NOMO-1 (cell line): ENCODE measurements around the gene POU6F2.

Experiments
- DNase-seq, 2 experiments: peaks; one replicate each; lab custom pipeline; 2025; ENCODE audit not compliant: unreplicated experiment in 2 of 2; lab: John Stamatoyannopoulos, UW

POU6F2 gene

DNA sequence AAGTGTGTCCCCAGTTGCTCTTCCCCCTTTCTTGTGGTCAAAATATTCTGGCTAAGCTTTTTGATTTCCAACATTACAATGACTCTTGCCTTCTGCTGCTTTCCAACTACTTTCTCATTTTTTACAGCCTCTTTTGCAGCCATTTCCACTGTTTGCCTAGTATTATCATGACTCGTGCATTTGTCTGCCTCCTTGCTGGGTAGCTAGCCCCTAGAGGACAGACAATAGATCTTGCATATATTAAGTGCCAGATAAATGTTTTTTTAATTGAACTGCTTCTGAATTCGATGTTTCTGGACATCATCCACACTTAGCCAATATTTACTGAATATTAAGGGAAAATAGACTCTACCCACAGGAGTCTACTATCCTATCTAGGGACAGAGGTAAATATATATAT is 124.5 kb downstream of the POU6F2 start:
- DNase-seq, result no peak

DNA sequence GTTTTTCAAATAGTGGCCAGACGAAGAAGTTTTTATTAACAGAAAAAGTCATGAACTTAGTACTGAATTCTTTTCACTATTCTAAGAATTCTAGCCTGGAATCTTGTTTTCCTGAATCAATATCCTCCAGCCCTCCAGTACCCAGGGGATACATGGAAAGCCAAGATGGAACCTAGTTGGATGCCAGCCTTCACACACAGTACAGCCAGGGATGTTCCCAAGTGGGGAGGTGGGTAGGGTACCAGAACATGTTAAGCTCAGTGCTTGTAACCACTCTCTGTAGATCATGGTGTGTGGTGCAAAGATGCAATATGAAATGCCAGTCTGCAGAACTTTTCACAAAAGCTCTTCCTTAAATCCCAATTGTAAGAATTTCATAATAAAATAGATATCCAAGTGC is 128.0 kb downstream of the POU6F2 start:
- DNase-seq, result no peak

DNA sequence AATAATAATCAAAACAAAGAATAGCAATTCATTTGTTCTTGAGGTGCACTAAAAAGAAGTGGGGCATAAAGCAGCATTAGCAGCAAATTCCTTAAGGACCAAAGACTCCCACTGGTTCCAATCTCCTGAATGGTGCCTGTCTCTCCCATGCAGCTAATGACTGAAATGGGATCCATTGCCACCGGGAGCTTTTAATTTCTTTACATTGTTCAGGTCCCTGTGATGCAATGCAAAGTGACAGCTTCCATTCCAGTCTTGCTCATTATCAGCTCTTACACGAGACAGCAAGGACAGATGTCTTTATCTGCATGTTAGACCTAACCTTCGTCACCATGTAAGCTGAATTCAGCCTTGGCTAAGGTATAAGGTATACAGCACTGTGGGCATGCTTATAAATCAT is 148.1 kb downstream of the POU6F2 start:
- no peak for DNase-seq

DNA sequence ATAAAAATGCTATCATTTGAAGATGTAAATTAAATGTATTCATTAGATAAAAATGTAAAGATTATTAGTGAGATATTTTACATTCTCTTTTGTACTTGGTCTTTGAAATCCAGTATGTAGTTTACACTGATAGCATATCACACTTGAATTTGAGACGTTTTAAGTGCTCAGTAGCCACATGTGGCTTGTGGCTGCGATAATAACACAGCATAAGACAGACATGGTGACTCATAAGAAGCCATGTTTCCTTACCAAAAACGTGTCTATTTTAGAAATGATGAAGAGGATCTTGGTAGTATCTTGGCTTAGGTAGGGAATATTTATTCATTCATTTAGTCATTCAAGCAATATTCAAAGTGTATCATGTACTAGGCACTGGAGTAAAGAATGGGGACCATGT is 149.3 kb downstream of the POU6F2 start:
- no peak for DNase-seq

- DNase-seq, result no peak
Measured at GRCh38 chr7:39128287-39128843, 150.7 kb downstream of the POU6F2 start.

DNA sequence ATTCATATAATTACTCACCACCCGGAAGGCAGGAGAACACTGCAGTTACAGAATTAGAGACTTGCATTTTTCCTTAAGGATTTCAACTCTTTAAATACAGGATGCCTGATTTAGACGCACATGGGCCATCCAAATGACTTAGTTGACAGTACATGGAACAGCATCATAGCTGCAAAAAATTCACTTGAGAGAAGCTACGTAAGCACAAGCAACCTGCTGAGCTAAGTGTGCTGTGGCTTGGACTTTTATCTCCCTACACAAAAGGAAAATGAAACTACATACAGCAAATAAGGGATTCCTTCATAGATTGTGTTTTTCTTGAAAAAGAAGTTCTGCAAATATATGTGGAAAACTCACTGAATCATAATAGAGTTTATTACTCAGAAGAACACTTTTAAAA is 152.6 kb downstream of the POU6F2 start:
- DNase-seq, result no peak

DNA sequence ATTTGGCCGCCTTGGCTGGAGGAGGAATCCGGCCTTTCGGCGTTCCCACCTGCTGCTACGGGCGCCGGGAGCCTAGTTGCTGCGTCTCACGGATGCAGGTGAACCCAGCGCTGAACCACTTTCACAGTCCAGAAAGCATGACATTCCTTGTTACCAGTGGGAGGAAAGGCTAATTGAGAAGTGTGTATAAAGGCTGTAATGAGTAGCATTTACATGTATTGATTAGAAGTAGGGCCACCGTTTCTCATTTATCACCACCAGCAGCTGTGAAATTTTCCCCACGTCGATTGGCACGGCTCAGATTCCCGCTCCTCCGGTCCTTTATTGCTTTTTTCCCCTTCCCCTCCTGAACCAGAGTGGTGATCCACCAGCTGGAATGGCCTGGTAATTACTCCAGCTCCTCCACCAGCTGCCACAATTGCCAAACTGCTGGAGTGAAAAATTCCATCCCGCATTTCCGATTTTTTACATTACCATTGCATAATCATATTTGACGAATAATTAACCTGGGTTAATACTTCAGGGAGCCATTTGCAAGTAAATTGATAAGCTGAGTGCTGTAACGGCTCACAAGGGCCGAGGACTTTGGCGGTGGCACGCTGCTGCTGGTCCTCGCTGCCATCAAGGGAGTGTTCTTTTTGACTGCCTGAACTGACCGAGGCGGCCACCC is 153.3 kb downstream of the POU6F2 start:
- DNase-seq, result no peak

GRCh38 chr7:39132306-39132705 is 154.6 kb downstream of the POU6F2 start:
- DNase-seq, result no peak

DNA sequence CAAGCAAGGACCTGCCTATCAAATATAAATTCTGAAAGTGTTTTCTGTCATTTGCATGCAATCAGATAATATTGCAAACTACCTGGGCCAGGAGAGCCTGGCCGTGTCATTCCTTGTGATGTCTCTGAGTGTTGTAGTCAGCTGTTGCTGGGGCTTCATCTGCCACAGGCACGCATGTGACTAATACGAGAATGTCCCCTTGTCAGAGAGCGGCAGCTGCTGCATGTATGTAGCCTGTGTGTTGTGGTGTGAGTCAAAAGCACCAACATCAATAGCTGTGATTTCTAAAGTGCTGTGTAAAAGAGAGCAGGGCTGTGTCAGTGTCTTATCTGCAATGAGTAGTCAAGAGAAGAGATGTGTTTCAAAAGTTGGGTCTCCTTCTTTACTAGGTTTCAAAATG is 155.4 kb downstream of the POU6F2 start:
- DNase-seq, result no peak

- DNase-seq, result no peak
Measured at GRCh38 chr7:39137480-39137879, 159.8 kb downstream of the POU6F2 start.

GRCh38 chr7:39142750-39143149 is 165.0 kb downstream of the POU6F2 start:
- no peak for DNase-seq

DNA sequence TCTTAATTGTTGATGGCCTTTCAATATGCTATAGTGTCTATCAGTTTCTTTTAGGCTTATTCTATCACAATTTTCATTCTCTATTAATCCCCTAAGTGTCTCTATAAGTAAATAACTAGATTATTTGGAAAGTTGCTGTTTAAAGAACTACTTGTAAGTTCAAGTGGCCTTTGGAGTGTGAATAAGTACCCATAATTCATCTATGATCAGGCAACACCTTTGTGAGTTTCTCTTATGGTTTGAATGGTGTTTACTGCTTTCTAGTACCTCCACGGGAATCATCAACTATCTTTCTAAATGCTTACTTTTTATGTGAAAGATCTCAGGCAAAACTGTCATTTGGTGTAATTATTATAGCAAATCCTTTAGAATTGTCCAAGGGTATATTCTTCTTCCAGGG is 166.7 kb downstream of the POU6F2 start:
- DNase-seq, result no peak

DNA sequence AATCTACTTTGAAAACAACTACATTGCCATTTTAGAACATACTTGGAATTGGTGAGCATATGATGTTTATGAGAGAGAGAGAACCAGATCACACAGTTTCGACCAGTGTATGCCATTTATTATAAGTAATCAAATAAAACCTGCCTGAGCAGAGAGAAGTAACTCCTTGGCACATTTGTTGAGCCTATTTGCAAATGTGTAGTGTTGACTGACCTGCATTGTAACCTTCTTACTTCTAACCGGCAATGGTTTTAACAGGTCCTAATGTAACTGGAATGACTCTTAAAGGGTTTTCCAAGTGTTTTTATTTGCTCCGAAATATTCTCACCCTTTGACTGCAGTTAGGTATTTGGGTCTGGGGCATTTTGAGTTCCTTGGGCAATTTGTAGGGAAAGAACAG is 167.6 kb downstream of the POU6F2 start:
- DNase-seq, result no peak

GRCh38 chr7:39145935-39146334 is 168.2 kb downstream of the POU6F2 start:
- no peak for DNase-seq

DNA sequence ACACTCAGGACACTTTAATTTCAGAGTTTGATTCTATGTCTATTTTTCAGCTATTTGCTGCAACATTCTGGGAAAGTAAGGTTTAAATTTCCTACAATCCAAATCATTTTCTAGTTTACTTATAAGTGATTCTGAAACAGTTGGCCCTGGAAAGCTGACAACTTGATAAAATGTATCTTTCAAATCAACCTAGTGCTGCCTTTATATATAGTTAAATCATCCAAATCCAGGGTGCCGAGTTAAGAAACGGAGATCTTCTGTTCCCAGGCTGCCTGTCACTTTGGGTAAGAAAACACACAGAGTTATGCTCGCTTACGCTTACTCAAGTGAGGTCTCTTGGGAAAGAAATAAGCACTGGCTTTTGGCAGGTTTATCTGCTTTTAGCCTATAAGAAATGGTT is 175.0 kb downstream of the POU6F2 start:
- DNase-seq, result no peak

DNA sequence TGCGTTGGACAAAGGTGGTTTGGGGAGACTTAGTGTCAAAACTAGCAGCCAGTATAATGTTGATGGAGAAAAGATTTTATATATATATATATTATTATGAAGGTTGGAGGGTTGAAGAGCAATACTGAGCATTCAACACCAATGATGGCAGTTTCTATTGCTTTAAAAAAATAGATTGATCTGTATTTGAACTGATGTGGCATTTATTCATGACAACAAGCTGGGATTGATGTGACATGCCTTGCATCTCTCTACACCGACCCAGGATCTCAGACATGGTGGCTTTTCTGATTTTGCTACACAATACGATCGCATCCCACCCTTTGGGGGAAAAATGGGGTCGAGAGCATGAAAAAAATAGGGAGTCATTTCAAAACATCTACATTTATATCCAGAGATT is 175.4 kb downstream of the POU6F2 start:
- DNase-seq, result no peak

- no peak for DNase-seq
Measured at GRCh38 chr7:39153647-39154046, 175.9 kb downstream of the POU6F2 start.

GRCh38 chr7:39154815-39155214 is 177.1 kb downstream of the POU6F2 start:
- no peak for DNase-seq

- DNase-seq, result no peak
Measured at GRCh38 chr7:39158367-39158766, 180.7 kb downstream of the POU6F2 start.

DNA sequence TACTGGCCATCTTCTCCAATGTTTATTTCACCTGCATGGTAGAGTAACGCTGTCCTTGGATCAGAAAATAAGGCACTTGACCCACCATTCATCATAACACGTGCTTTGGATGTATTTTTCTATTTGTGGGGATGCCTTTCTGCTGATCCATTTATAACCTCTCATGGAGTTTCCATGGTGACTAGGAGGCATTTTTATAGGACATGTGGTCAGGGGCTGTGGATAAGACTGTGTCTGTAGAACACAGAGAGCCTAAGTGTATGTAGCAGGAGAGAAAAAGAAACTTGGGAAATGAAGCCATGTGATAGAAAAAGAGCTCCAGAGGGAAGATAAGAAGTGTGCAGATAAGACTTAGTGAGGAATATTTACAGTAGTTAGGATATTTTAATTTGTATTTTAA is 184.2 kb downstream of the POU6F2 start:
- DNase-seq, result no peak

DNA sequence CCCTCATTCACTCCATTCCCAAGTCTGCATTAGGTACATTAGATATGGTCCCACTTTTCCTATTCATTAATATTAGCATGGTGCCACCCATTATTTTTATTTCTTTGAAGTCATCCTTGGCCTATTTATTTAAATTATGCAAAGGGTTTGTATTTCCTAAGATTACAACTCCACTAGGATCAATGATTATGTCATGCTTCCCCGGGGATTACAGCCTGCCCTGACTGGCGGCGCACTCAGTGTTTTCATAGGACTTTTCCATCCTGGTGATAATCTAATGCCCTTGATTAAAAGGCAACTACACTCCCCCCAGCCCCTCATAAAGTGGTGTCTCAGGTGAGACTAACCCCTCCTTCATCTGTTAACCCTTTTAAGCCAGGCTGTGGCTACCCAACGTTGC is 187.2 kb downstream of the POU6F2 start:
- DNase-seq, result no peak

DNA sequence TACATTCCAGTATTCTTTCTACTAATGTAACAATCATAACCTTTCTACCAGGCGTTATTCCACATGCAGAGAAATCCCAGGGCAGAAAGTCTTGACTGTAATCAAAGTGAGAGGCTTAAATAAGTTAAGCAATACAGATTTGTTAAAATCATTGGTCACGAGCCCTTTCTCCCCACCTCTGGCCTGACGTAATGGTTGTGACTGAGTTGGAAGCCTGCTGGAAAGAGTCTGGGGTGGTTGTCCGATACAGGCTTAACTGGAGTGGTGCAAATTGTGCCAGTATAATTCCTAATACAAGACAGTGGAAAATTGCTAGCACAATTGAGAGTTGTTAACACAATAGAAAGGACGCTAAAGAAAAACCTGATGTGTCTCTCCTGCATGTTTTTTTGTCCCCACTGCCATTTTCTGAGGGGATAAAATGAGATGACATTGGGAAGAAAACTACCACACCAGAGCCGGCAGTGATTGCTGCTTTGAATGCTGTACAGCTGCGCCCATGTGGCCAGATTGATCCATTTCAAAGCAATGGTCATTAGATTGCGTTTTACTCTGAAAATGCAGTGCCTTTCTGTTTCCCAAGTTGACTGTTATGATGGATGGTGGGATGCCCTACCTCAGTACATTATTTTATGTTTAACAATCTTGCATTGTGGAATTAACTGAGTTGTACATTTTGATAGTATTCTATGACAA is 190.8 kb downstream of the POU6F2 start:
- no peak for DNase-seq
